SK-N-SH (cell line): ENCODE measurements around the gene ITGA1. TPM values are rescaled to one million over a fixed set of nuclear protein-coding genes. Genes with fewer than 3 reads are reported as not detected.

ENCODE experiments used
- CTCF ChIA-PET: fragments of 300-600, 350-600 bp; formaldehyde crosslinking; extraction: SDS; loops from one replicate; lab custom pipeline; 2021; lab: Yijun Ruan, JAX
- POLR2A ChIA-PET: fragments of 350-600 bp; sonication (Branson Sonifier 250); formaldehyde crosslinking; extraction: SDS; loops from one replicate; lab custom pipeline; 2020; ENCODE audit warnings: antibody characterized with exemption, inconsistent platforms; lab: Yijun Ruan, JAX
- DNase-seq: peaks from one replicate; pipeline ENCODE4 v3.0.0; 2012
- H2AFZ ChIP-seq: fragments of 200-600 bp; sonication (generic); 2 replicates; pipeline ENCODE4 v1.8.1; 2016; ENCODE audit warnings: antibody characterized with exemption, mild to moderate bottlenecking, low read depth
- H3F3A ChIP-seq: fragments of 200-600 bp; sonication (generic); replicated peaks from 2 replicates; pipeline ENCODE3; 2016; ENCODE audit warnings: antibody characterized with exemption, mild to moderate bottlenecking; ENCODE audit not compliant: insufficient read depth
- H3K27ac ChIP-seq, 2 experiments: fragments of 200-500 bp in 1 of 2; fragments of 200-600 bp in 1 of 2; sonication (Bioruptor generic) in 1 of 2; sonication (generic), shearing (Covaris generic) in 1 of 2; 2 replicates each; pipeline versions ENCODE4 v1.5.1 to v1.6.1; 2014 to 2016; ENCODE audit warnings: low read depth in 2 of 2, inconsistent platforms in 1 of 2, low read length in 1 of 2, mild to moderate bottlenecking in 1 of 2, mixed read lengths in 1 of 2
- H3K27me3 ChIP-seq: fragments of 200-600 bp; sonication (generic), shearing (Covaris generic); 2 replicates; pipeline ENCODE4 v1.6.1; 2016; ENCODE audit warnings: mixed run types; ENCODE audit not compliant: insufficient read depth
- H3K36me3 ChIP-seq, 2 experiments: fragments of 200-500 bp in 1 of 2; fragments of 200-600 bp in 1 of 2; sonication (Bioruptor generic) in 1 of 2; sonication (generic) in 1 of 2; replicated peaks in 1 of 2; 2 replicates each; pipeline versions ENCODE3 to v1.5.1; 2014 to 2016; ENCODE audit warnings: low read length in 1 of 2, mild to moderate bottlenecking in 1 of 2; ENCODE audit not compliant: insufficient read depth in 2 of 2, control insufficient read depth in 1 of 2
- H3K4me1 ChIP-seq, 2 experiments: fragments of 200-500 bp in 1 of 2; fragments of 200-600 bp in 1 of 2; sonication (Bioruptor generic) in 1 of 2; sonication (generic), shearing (Covaris generic) in 1 of 2; 2 replicates each; pipeline versions ENCODE4 v1.5.1 to v1.6.1; 2014 to 2016; ENCODE audit warnings: low read depth in 1 of 2, low read length in 1 of 2, mixed run types in 1 of 2; ENCODE audit not compliant: insufficient read depth in 2 of 2, control insufficient read depth in 1 of 2
- H3K4me2 ChIP-seq: fragments of 200-600 bp; sonication (generic), shearing (Covaris generic); 2 replicates; pipeline ENCODE4 v1.6.1; 2017; ENCODE audit warnings: mixed run types
- H3K4me3 ChIP-seq, 2 experiments: fragments of 200-500 bp in 1 of 2; fragments of 200-600 bp in 1 of 2; sonication (Bioruptor generic) in 1 of 2; sonication (generic), shearing (Covaris generic) in 1 of 2; 2 replicates each; pipeline versions ENCODE4 v1.5.1 to v1.8.1; 2014 to 2016; ENCODE audit warnings: low read depth in 2 of 2, inconsistent platforms in 1 of 2, low read length in 1 of 2, mild to moderate bottlenecking in 1 of 2, mixed read lengths in 1 of 2, moderate library complexity in 1 of 2
- H3K79me2 ChIP-seq: fragments of 200-600 bp; sonication (generic); 2 replicates; pipeline ENCODE4 v1.8.1; 2017; ENCODE audit warnings: mild to moderate bottlenecking; ENCODE audit not compliant: insufficient read depth
- H3K9ac ChIP-seq: fragments of 200-600 bp; sonication (generic); 2 replicates; pipeline ENCODE4 v1.6.1; 2017; ENCODE audit warnings: mixed run types
- H3K9me2 ChIP-seq: fragments of 200-600 bp; sonication (generic); 2 replicates; pipeline ENCODE4 v1.6.1; 2017; ENCODE audit warnings: mixed run types
- H3K9me3 ChIP-seq: fragments of 200-600 bp; sonication (generic); 2 replicates; pipeline ENCODE4 v1.6.1; 2017; ENCODE audit warnings: mixed run types, mild to moderate bottlenecking, moderate library complexity
- H4K20me1 ChIP-seq: fragments of 200-600 bp; sonication (generic); 2 replicates; pipeline ENCODE4 v1.6.1; 2017; ENCODE audit warnings: mild to moderate bottlenecking, mixed run types; ENCODE audit not compliant: insufficient read depth
- FOXJ3 ChIP-seq: sonication (generic); formaldehyde crosslinking; IDR thresholded peaks from 2 replicates; pipeline ENCODE4 v1.5.1; 2020; ENCODE audit warnings: mild to moderate bottlenecking, missing genetic modification reagents
- FOXM1 ChIP-seq: IDR thresholded peaks from 2 replicates; pipeline ENCODE4 v1.4.0; 2012; ENCODE audit warnings: low read depth, mild to moderate bottlenecking
- GABPA ChIP-seq: IDR thresholded peaks from 2 replicates; pipeline ENCODE4 v1.4.0; 2012; ENCODE audit warnings: low read depth, mild to moderate bottlenecking
- MEF2A ChIP-seq: IDR thresholded peaks from 2 replicates; pipeline ENCODE4 v1.4.0; 2012; ENCODE audit warnings: low read depth, borderline replicate concordance
- MXI1 ChIP-seq: IDR thresholded peaks from 2 replicates; pipeline ENCODE4 v1.6.1; 2012; ENCODE audit warnings: mild to moderate bottlenecking, low read depth, low read length, improper control_type of control experiment
- NFIC ChIP-seq: IDR thresholded peaks from 2 replicates; pipeline ENCODE4 v1.4.0; 2012; ENCODE audit warnings: borderline replicate concordance
- RAD21 ChIP-seq: IDR thresholded peaks from 2 replicates; pipeline ENCODE4 v1.6.1; 2012; ENCODE audit warnings: mild to moderate bottlenecking, low read length
- RCOR1 ChIP-seq: fragments of 150-350 bp; IDR thresholded peaks from 2 replicates; pipeline ENCODE4 v1.6.1; 2017; ENCODE audit warnings: antibody characterized with exemption, low read length
- RXRA ChIP-seq: IDR thresholded peaks from 2 replicates; pipeline ENCODE4 v1.4.0; 2012; ENCODE audit warnings: low read depth, mild to moderate bottlenecking, borderline replicate concordance
- SIN3A ChIP-seq: IDR thresholded peaks from 2 replicates; pipeline ENCODE4 v1.6.1; 2012; ENCODE audit warnings: low read depth, mild to moderate bottlenecking, low read length, moderate library complexity, borderline replicate concordance
- SMC3 ChIP-seq: IDR thresholded peaks from 2 replicates; pipeline ENCODE4 v1.6.1; 2012; ENCODE audit warnings: low read depth, low read length, improper control_type of control experiment
- TCF12 ChIP-seq: IDR thresholded peaks from 2 replicates; pipeline ENCODE4 v1.4.0; 2012
- WGBS: methylation state at CpG from one replicate; pipeline ENCODE4 v1.1.6; 2017; ENCODE audit warnings: low lambda C conversion rate; 5-methylcytosine and 5-hydroxymethylcytosine counted together
- polyA plus RNA-seq, 3 experiments: library from polyadenylated mRNA; depleted of rRNA; stranded (reverse); fragments of >200 nt; gene quantifications; 2 replicates each; pipeline ENCODE4 v1.2.3, GENCODE V29; 2012
- TF ChIP-seq, protein P1 (sequence below): IDR thresholded peaks from 2 replicates; pipeline ENCODE4 v1.4.0; 2012; ENCODE audit warnings: low read depth
- TF ChIP-seq, protein P2 (sequence below): IDR thresholded peaks from 2 replicates; pipeline ENCODE4 v1.6.1; 2012; ENCODE audit warnings: mild to moderate bottlenecking, low read depth, low read length, moderate library complexity
- TF ChIP-seq, protein P3 (sequence below): IDR thresholded peaks from 2 replicates; pipeline ENCODE4; 2012
- TF ChIP-seq, protein P4 (sequence below): fragments of 150-350 bp; IDR thresholded peaks from 2 replicates; pipeline ENCODE4 v1.6.1; 2017; ENCODE audit warnings: antibody characterized with exemption, low read length, low read depth, borderline replicate concordance
- TF ChIP-seq, protein P5 (sequence below): fragments of 150-350 bp; IDR thresholded peaks from 2 replicates; pipeline ENCODE4 v1.6.1; 2016; ENCODE audit warnings: mild to moderate bottlenecking, low read depth, low read length

Gene ITGA1
- polyA plus RNA-seq, 1 of the 3 experiments (the other 2 are of a cell fraction): 7.7 TPM

DNA sequence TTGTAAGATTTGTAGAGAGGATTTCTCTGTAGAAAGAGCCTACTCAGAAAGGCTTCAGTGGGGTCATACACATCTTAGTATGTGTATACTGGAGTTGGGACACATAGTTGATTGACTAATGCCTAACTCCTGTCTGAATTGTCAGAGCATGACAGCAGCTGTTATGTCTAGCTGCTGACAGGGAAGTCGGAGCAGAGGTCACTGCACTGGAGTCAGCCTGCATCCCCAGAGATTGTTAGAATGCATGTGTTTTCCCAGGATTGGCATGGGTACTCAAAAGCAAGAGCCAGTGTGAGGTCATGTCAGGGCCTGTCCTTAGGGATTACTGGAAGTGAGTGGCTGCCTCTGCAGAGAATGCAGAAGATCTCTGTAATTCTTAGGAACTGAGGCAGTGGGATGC lies 82.7 kb downstream of the ITGA1 start:
- Histone ChIP-seq H3K27me3 (no peaks in the 10 kb centered on the region), H3K4me3 (no peak overlapping the region), H3F3A (peaks cover 2% of the 10 kb centered on the region), H3K9me2 (no peaks in the 10 kb centered on the region), H2AFZ (no peak overlapping the region), H3K9ac (no peak overlapping the region), H3K36me3 (peaks cover 6 to 11% of the 10 kb centered on the region in 2 experiments), H3K79me2 (no peaks in the 10 kb centered on the region), H3K4me1 (peaks cover 0 to 3% of the 10 kb centered on the region in 2 experiments; a peak in 2 of 4 replicates), H3K4me2 (no peak overlapping the region), H3K9me3 (no peaks in the 10 kb centered on the region), H3K27ac (no peak overlapping the region; a peak in 1 of 4 replicates), H4K20me1 (no peaks in the 10 kb centered on the region)
- TF ChIP-seq, protein P1, sequence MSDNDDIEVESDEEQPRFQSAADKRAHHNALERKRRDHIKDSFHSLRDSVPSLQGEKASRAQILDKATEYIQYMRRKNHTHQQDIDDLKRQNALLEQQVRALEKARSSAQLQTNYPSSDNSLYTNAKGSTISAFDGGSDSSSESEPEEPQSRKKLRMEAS: no peak
- no peak for TF ChIP-seq TCF12
- TF ChIP-seq, protein P2, sequence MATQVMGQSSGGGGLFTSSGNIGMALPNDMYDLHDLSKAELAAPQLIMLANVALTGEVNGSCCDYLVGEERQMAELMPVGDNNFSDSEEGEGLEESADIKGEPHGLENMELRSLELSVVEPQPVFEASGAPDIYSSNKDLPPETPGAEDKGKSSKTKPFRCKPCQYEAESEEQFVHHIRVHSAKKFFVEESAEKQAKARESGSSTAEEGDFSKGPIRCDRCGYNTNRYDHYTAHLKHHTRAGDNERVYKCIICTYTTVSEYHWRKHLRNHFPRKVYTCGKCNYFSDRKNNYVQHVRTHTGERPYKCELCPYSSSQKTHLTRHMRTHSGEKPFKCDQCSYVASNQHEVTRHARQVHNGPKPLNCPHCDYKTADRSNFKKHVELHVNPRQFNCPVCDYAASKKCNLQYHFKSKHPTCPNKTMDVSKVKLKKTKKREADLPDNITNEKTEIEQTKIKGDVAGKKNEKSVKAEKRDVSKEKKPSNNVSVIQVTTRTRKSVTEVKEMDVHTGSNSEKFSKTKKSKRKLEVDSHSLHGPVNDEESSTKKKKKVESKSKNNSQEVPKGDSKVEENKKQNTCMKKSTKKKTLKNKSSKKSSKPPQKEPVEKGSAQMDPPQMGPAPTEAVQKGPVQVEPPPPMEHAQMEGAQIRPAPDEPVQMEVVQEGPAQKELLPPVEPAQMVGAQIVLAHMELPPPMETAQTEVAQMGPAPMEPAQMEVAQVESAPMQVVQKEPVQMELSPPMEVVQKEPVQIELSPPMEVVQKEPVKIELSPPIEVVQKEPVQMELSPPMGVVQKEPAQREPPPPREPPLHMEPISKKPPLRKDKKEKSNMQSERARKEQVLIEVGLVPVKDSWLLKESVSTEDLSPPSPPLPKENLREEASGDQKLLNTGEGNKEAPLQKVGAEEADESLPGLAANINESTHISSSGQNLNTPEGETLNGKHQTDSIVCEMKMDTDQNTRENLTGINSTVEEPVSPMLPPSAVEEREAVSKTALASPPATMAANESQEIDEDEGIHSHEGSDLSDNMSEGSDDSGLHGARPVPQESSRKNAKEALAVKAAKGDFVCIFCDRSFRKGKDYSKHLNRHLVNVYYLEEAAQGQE: no peak
- no peak for TF ChIP-seq RXRA
- no peak for TF ChIP-seq SMC3
- no peak for TF ChIP-seq GABPA
- no peak for TF ChIP-seq MXI1
- TF ChIP-seq, protein P3, sequence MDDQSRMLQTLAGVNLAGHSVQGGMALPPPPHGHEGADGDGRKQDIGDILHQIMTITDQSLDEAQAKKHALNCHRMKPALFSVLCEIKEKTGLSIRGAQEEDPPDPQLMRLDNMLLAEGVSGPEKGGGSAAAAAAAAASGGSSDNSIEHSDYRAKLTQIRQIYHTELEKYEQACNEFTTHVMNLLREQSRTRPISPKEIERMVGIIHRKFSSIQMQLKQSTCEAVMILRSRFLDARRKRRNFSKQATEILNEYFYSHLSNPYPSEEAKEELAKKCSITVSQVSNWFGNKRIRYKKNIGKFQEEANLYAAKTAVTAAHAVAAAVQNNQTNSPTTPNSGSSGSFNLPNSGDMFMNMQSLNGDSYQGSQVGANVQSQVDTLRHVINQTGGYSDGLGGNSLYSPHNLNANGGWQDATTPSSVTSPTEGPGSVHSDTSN: no peak
- DNase-seq: no peak
- 67% methylated on average over 1 of the region's 1 CpG for WGBS
- ChIA-PET CTCF (no interaction called here), POLR2A (no interaction called here)

DNA sequence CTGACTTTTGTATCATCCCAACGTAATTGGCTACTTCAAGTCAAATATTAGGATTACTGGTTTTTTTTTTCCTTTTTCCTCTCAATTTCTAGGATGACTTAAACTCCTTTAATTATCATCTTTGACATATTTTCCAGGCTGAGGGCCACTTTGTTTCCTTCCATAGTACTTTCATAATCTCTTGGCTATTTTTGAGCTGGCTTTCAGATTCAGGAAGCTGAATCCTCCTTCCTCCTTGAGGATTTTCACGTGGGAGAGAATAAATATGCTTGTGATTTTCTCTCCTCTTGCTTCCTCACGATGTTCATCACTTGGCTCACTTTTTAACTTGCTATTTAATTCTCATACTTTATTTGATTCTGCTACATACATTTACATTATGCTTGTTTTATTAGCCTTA lies 88.1 kb downstream of the ITGA1 start:
- H3K9me3 ChIP-seq: no peaks in the 10 kb centered on the region
- H3K4me3 ChIP-seq: no peak overlapping the region
- no peaks in the 10 kb centered on the region for H3K36me3 ChIP-seq
- 73% methylated on average over 3 of the region's 3 CpGs for WGBS
- no peak overlapping the region for H3K4me2 ChIP-seq
- ChIA-PET POLR2A (no interaction called here), CTCF (no interaction called here)
- no peaks in the 10 kb centered on the region for H3K79me2 ChIP-seq
- DNase-seq: no peak
- no peaks in the 10 kb centered on the region for H4K20me1 ChIP-seq
- H3K27ac ChIP-seq: no peak overlapping the region
- no peak overlapping the region for H3K9ac ChIP-seq
- H3K27me3 ChIP-seq: no peaks in the 10 kb centered on the region
- no peak overlapping the region for H2AFZ ChIP-seq
- peaks cover 0 to 7% of the 10 kb centered on the region in 2 experiments; a peak in 3 of 4 replicates for H3K4me1 ChIP-seq
- no peaks in the 10 kb centered on the region for H3K9me2 ChIP-seq
- peaks cover 4% of the 10 kb centered on the region for H3F3A ChIP-seq
- TF ChIP-seq NFIC (no peak), MEF2A (no peak), FOXJ3 (CRISPR knock-in tag) (no peak), SIN3A (no peak), RXRA (no peak), RCOR1 (no peak), GABPA (no peak), RAD21 (no peak), FOXM1 (no peak)
- TF ChIP-seq, protein P4, sequence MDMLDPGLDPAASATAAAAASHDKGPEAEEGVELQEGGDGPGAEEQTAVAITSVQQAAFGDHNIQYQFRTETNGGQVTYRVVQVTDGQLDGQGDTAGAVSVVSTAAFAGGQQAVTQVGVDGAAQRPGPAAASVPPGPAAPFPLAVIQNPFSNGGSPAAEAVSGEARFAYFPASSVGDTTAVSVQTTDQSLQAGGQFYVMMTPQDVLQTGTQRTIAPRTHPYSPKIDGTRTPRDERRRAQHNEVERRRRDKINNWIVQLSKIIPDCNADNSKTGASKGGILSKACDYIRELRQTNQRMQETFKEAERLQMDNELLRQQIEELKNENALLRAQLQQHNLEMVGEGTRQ: no peak
- TF ChIP-seq, protein P2: no peak
- TF ChIP-seq, protein P5, sequence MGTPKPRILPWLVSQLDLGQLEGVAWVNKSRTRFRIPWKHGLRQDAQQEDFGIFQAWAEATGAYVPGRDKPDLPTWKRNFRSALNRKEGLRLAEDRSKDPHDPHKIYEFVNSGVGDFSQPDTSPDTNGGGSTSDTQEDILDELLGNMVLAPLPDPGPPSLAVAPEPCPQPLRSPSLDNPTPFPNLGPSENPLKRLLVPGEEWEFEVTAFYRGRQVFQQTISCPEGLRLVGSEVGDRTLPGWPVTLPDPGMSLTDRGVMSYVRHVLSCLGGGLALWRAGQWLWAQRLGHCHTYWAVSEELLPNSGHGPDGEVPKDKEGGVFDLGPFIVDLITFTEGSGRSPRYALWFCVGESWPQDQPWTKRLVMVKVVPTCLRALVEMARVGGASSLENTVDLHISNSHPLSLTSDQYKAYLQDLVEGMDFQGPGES: no peak
